ENCODE results near the gene PPP1R37. TPM values are rescaled to one million over a fixed set of nuclear protein-coding genes. Genes with fewer than 3 reads are reported as not detected.

PPP1R37 gene
- total RNA-seq, 4 donors from 2014 or later, result 37.4 to 55.2 (median 52.1) TPM

GRCh38 chr19:45094137-45094536 lies 1.2 kb downstream of the PPP1R37 start:
- WGBS, 2 donors, result 44 to 50% methylated on average over 9 of the region's 9 CpGs
- intact Hi-C loops (cut with DNase I; ENCODE audit: low total_unique reads), result no loop called here
- DNase-seq (ENCODE audit: low spot score in 2 of 2), result no peak
- TF ChIP-seq CTCF (IDR thresholded peaks at IDR 0.05), result no peak
- TF ChIP-seq POLR2A (IDR thresholded peaks at IDR 0.05), result no peak
- H3K4me3 ChIP-seq (ENCODE audit: low read depth, poor library complexity, severe bottlenecking), result no peak overlapping the region

GRCh38 chr19:45094707-45095106 lies 1.7 kb downstream of the PPP1R37 start:
- no peak overlapping the region for H3K4me3 ChIP-seq (ENCODE audit: low read depth, poor library complexity, severe bottlenecking)
- intact Hi-C loops (cut with DNase I; ENCODE audit: low total_unique reads), result no loop called here
- TF ChIP-seq CTCF (IDR thresholded peaks at IDR 0.05) (no peak), POLR2A (IDR thresholded peaks at IDR 0.05) (no peak)
- no peak for DNase-seq (ENCODE audit: low spot score in 2 of 2)
- WGBS, 2 donors, result 68 to 77% methylated on average over 5 of the region's 5 CpGs

GRCh38 chr19:45095496-45096413 lies 2.8 kb downstream of the PPP1R37 start:
- H3K4me3 ChIP-seq (ENCODE audit: low read depth, poor library complexity, severe bottlenecking), result no peak overlapping the region
- intact Hi-C loops (cut with DNase I; ENCODE audit: low total_unique reads), result no loop called here
- no peak for TF ChIP-seq POLR2A (IDR thresholded peaks at IDR 0.05)
- no peak for TF ChIP-seq CTCF (IDR thresholded peaks at IDR 0.05)
- 82 to 86% methylated on average over 14 of the region's 14 CpGs for WGBS, 2 donors
- DNase-seq (ENCODE audit: low spot score in 2 of 2), result no peak

- intact Hi-C loops (cut with DNase I; ENCODE audit: low total_unique reads), result no loop called here
- TF ChIP-seq CTCF (IDR thresholded peaks at IDR 0.05), result no peak
- TF ChIP-seq POLR2A (IDR thresholded peaks at IDR 0.05), result no peak
- WGBS, 2 donors, result 87 to 90% methylated on average over 7 of the region's 7 CpGs
Observed at GRCh38 chr19:45096700-45097099, 3.7 kb downstream of the PPP1R37 start.

GRCh38 chr19:45097450-45097775 lies 4.4 kb downstream of the PPP1R37 start:
- WGBS, 2 donors, result 79 to 88% methylated on average over 7 of the region's 7 CpGs
- no peak overlapping the region for H3K4me3 ChIP-seq (ENCODE audit: low read depth, poor library complexity, severe bottlenecking)
- TF ChIP-seq POLR2A (IDR thresholded peaks at IDR 0.05), result no peak
- TF ChIP-seq CTCF (IDR thresholded peaks at IDR 0.05), result no peak
- intact Hi-C loops (cut with DNase I; ENCODE audit: low total_unique reads), result no loop called here
- no peak for DNase-seq (ENCODE audit: low spot score in 2 of 2)

More at GRCh38 chr19:45096700-45097099, 3.7 kb downstream of the PPP1R37 start:
- no peak overlapping the region for H3K4me3 ChIP-seq (ENCODE audit: low read depth, poor library complexity, severe bottlenecking)
- no peak for DNase-seq (ENCODE audit: low spot score in 2 of 2)

Measured in lower leg skin (tissue), 4 donors.